Measurements from ENCODE around the gene PCSK6. TPM values are rescaled to one million over a fixed set of nuclear protein-coding genes. Genes with fewer than 3 reads are reported as not detected.

PCSK6 gene
- total RNA-seq = 20.9 TPM

GRCh38 chr15:101489599-101490407, at the start of gene PCSK6:
TSS of gene PCSK6 (minus strand) at chr15:101489707. CDS start at chr15:101489670, 37 bp downstream.
- DNase-seq = no peak

DNA sequence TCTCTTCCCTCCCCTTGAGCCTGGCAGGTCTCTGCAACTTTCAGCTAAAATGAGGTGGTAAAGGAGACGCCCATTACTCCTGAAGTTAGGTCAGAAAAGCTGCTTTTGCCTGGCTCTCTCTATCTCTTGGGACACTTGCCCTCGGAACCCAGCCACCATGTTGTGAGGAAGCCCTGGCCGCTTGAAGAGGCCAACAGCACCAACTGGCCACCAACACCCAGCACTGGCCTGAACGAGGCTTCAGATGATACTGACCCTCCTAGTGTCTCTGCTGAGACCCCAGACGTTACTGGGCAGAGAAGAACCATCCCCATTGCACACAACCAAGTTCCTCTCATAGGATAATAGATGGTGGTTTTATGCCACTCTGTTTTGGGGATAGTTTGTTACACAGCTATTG, 49.5 kb upstream of the PCSK6 start:
- no peak for DNase-seq

DNA sequence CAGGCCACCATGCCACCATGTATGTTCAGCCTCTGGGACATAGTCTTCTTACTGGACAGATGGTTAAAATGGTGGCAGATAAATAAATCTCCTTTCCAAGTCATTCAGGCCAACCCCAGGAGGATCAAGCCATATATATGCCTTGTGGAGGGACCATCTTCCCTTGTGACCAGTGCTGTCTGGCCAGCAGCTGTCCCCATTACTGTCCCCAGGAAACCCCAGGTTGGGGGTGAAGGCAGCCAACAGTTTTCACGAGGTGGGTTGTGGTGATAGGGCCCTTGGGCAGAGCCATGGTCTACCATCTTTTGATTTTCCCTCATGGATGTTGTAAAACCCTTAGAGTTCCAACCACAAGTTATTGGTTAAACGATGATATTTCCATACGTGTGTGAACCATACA, 48.7 kb upstream of the PCSK6 start:
- DNase-seq = no peak

DNA sequence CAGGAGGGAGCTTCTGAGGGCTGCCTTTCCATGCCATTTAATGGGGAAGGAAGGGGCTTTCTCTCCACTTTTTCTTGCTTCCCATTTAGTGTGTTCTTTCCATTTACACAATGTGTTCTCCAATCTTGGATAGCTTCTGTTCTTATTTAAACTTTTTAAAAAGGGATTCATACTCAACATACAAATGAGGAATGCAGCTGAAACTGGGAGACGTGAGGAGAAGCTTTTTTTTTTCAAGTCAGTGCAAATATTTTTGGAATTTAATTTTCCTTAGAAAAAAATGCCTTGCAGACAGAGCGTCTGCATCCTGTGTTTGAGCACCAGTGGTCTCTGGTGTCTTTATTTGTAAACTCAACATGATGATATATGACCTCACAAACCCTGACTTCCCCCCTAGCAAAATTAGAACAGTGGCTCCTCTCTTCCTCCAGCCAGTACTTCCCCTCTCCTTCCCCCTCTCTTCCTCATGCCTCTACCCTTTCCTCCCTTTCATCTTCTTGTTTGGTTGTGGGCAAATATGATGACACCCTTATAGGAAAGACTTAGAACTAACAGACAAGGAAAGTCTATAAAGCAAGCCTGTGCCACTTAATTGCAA, 48.1 kb upstream of the PCSK6 start:
- DNase-seq = peak; percentile 60

DNA sequence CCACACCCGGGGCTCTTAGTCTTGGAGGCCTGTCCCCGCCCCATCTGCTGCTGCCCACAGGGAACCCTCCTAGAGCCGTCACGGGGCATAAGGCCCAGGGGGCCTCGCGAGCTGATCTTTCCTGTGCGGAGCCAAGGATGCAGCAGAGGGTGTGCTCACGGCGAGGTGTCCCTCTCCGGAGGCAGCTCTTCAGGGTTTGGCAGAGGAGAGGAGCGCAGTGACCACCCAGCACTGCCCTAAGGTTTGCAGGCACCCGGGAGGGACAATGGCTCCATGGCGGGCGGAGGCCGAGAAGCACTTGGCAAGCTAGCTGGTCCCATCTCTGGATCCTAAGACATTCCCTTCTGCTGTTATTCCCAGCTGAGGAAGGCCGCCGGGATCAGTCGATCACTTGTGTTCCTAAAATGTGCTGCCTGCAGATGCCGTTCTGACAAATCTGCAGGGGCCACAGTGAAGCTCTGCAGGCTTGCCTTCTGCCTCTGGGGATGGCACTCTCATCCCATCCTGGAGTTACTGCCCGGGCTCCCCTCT, 47.4 kb upstream of the PCSK6 start:
- no peak for DNase-seq

GRCh38 chr15:101536166-101536874, 46.8 kb upstream of the PCSK6 start:
- DNase-seq = no peak

- DNase-seq = no peak
These were observed 45.8 kb upstream of the PCSK6 start for GRCh38 chr15:101535170-101535902.

DNA sequence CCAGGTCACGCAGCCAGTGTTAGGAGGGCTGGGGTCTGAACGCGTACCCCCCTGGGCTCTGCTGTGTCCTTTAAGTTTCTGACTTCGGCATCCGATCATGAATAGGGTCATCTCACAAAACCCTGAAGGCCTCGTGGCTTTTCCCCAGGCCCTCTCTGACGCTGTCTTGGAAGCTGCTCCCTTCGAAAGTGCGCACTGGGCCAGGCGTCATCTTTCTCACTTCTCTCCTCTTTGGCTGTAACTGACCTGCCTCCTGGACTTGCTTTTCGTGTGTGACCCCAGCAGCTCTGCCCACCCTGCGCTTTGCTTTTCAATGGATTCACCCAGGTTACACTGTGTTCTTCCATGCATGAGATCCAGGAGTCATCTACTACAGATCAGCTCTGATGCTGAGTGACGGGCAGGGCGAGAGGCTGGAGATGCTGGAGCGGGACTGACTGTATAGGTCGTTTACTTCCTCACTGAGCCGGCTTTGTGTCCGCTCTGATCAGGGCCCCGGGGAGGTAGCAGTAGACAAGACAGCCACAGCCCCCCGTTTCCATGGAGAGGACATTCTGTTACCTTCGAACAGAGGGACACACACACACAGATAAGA, 45.0 kb upstream of the PCSK6 start:
- DNase-seq = no peak

DNA sequence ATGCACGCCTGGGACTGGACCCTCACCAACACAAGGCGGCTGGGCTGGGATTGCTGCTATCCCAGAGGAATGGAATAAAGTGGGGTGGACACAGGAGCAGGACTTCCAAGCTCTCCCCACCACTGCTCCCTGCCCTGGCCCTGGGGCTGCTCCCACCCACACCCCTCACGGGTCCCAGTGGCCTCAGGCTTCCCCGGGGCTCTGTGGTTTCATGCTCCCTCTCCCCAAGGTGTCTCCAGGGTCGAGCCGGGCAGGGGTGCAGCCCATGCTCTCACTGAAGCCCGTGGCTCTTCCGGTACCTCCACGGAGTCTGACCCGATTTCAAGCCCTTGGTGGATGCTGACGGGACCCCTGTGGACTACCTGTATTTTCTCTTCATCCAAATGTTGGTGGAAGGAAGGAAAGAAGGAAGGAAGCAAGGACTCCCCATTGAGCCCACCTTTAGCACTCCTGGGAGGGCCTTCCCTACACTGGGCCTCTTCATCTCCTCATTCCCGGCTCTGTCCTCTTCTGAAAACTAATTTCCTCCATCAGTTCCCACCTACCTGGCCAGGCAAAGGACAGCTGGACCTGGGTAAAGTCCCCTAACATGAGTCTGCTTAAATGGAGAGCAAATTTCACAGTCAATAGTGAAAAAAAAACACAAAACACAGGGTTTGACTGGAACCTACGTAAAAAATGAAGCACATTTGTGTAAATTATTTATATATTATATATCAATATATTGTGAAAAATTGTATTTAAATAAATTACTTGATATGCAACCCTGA, 44.0 kb upstream of the PCSK6 start:
- DNase-seq = no peak

GRCh38 chr15:101532865-101533264, 43.4 kb upstream of the PCSK6 start:
- no peak for DNase-seq

GRCh38 chr15:101531170-101531569, 41.7 kb upstream of the PCSK6 start:
- DNase-seq = no peak

GRCh38 chr15:101530224-101530958, 40.9 kb upstream of the PCSK6 start:
- no peak for DNase-seq

DNA sequence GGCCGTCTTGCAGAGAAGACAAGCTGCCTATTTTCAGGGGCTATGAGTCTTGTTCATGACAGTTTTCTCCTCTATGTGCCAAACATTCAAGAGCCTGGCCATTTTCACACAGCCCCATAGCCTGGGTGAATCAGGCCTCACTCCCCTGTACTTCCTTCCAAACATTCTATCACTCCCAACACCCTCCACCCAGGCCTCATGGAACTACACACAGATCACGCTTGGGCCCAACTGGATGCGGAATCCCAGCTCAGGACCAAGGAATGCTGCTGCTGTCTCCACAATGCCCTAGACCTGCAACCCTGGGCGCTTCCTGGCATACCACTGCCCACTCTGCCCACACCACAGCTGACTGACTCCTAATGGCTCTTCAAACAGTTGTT, 39.4 kb upstream of the PCSK6 start:
- DNase-seq = no peak

- DNase-seq = peak; percentile 28
These were observed 38.8 kb upstream of the PCSK6 start for GRCh38 chr15:101528108-101528916.

GRCh38 chr15:101526890-101527289, 37.4 kb upstream of the PCSK6 start:
- DNase-seq = no peak

DNA sequence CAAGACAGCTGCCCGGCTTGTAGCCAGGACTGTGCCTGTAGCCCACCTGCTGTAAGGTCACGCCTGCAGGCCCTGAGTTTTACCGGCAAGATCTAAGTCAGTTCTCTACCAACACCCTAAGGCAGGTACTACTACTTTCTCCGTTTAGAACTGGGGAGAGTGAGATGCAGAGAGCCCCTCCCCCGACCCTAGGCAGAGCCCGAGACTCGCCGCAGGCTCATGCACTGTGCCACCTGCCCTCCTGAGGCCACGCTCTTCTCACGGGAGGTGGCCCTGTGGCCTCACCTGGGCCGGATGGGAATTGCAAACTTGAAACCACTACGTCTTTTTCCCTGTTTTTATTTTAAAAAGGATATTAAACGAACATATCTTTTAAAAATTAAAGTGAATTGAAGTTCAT, 36.9 kb upstream of the PCSK6 start:
- DNase-seq = no peak

DNA sequence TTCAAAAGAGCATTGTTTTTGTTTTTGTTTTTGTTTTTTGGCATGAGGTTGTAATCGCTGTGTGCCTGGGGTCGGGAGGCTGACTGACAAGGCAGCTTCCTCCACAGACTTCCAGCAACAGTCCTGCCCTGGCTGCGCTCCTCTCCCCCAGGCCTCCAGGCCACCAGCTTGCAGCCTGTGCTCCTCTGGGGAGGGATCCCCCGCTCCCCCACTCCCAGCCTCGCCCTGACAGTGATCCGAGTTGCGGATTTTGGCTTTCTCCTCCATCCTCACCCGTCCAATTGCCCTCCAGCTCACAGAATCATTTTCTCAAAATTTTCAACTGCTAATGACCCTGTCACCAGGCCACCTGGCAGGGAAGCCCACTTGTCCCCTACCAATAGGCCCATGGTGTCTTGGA, 36.5 kb upstream of the PCSK6 start:
- no peak for DNase-seq

DNA sequence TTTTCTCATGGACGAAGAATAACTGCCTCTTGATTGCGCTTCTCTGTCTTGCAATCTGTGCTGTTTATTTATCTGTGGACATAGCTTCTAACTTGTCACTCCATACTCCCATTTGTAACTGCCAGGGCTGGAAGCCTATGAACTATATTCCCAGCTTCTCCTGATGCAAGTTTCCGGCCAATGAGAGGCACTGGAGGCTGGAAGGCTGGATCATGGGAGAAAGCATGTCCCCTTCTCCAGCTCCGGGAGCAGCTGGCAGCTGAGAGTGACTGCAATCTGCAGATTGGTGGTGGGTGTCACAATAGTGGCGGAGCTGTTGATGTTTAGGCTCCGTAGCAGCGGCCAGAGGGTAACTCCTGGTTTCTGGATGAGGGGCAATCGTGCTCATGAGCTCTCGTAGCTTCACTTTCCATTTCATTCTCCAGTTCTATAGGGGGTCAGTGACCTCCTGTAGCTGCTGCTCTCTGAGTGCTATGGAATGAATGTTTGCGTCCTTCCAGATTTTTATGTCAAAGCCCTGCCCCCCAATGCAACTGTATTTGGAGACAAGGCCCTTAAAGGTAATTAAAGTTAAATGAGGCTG, 35.7 kb upstream of the PCSK6 start:
- DNase-seq = no peak

DNA sequence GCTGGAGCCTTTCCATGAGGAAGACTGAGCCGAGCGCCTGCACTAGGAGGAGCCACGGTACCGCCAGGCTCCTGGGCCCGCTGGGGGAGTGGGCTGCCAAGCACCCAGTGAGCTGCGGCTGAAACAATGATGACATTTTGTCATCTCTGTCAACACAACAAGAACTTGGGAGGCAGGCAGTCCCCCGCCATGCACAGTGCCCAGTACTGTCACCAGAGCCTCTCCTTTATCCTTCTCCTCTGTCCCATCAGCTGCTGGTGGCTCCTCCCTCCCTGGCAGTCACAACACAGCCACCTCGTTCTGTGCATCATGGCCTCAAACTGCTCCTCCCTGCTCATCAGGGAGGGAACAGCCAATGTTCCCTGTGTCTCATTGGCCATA, 34.0 kb upstream of the PCSK6 start:
- DNase-seq = no peak
